PC-9 (cell line): ENCODE data around the gene SPATS2L.

ENCODE experiments used
- EZH2 ChIP-seq: fragments of 200-600 bp; sonication (generic); IDR thresholded peaks from 2 replicates; pipeline ENCODE4 v1.8.0; 2017; ENCODE audit warnings: antibody characterized with exemption, low read depth
- TF ChIP-seq, protein P1 (sequence below): fragments of 200-600 bp; sonication (generic); conservative IDR thresholded peaks from 2 replicates; pipeline ENCODE4 v1.6.1; 2017; ENCODE audit warnings: mixed run types, antibody characterized with exemption, mild to moderate bottlenecking, moderate library complexity

DNA sequence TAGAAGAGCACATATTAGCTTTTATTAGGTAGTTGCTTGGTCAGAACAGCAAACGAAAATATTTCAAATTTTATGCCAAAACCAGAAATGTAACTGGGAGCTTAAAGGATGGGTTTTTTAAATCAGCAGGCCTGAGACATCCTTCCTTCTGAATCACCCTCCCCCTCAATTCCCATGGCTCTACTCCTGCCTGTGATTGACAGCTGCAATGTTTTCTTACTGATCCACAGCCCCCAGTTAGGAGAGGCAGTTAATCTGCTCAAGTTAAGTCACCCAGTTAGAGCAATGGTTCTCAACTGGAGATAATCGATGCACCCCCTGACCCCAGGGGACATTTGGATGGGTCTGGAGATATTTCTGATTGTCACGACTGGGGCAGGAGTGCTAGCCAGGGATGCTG lies 178.4 kb downstream of the SPATS2L start:
- TF ChIP-seq, protein P1, sequence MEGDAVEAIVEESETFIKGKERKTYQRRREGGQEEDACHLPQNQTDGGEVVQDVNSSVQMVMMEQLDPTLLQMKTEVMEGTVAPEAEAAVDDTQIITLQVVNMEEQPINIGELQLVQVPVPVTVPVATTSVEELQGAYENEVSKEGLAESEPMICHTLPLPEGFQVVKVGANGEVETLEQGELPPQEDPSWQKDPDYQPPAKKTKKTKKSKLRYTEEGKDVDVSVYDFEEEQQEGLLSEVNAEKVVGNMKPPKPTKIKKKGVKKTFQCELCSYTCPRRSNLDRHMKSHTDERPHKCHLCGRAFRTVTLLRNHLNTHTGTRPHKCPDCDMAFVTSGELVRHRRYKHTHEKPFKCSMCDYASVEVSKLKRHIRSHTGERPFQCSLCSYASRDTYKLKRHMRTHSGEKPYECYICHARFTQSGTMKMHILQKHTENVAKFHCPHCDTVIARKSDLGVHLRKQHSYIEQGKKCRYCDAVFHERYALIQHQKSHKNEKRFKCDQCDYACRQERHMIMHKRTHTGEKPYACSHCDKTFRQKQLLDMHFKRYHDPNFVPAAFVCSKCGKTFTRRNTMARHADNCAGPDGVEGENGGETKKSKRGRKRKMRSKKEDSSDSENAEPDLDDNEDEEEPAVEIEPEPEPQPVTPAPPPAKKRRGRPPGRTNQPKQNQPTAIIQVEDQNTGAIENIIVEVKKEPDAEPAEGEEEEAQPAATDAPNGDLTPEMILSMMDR = no peak
- no peak for TF ChIP-seq EZH2
